ENCODE measurements around the gene ZNF521. TPM values are rescaled to one million over a fixed set of nuclear protein-coding genes. Genes with fewer than 3 reads are reported as not detected.

The ZNF521 gene
- total and polyA plus RNA-seq, 8 donors = 0.80 to 290 (median 11.1) TPM

DNA sequence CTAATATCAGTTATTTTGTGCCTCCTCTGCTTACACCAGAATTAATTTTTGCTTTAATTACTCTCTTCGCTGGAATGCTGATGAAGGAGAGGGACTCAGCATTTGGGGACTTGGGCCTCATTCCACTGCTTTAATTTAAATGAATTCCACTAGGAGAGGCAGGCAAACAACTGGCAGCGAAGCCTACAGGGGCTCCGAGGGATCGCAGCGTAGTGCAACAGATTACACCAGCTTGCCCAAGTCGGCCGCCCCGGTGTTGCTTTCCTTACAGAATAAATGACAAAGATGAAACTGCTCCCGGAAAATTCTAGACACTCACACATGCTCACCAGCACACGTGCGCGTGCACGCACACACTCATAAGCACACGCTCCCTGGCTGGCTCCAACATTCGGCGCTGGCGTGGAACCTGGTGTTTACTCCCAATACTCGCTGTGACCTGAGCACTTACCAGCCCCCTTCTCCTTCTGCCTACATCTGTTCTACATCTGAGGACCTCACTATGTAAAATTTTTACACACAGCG is 175.4 kb downstream of the ZNF521 start:
- H3K4me3 ChIP-seq = no peak overlapping the region
- TF ChIP-seq EP300 (IDR thresholded peaks at IDR 0.05) = no peak
- TF ChIP-seq, protein P1, sequence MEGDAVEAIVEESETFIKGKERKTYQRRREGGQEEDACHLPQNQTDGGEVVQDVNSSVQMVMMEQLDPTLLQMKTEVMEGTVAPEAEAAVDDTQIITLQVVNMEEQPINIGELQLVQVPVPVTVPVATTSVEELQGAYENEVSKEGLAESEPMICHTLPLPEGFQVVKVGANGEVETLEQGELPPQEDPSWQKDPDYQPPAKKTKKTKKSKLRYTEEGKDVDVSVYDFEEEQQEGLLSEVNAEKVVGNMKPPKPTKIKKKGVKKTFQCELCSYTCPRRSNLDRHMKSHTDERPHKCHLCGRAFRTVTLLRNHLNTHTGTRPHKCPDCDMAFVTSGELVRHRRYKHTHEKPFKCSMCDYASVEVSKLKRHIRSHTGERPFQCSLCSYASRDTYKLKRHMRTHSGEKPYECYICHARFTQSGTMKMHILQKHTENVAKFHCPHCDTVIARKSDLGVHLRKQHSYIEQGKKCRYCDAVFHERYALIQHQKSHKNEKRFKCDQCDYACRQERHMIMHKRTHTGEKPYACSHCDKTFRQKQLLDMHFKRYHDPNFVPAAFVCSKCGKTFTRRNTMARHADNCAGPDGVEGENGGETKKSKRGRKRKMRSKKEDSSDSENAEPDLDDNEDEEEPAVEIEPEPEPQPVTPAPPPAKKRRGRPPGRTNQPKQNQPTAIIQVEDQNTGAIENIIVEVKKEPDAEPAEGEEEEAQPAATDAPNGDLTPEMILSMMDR (IDR thresholded peaks at IDR 0.05) = no peak
- no peak for TF ChIP-seq POLR2A (IDR thresholded peaks at IDR 0.05)
- no peak for TF ChIP-seq POLR2AphosphoS5 (IDR thresholded peaks at IDR 0.05)
- H3K4me1 ChIP-seq = no peaks in the 10 kb centered on the region
- WGBS, 5 donors = 94 to 96% (median 95%) methylated on average over 15 to 19 of the region's 19 CpGs
- no peak overlapping the region for H3K27ac ChIP-seq
- no peaks in the 10 kb centered on the region for H3K27me3 ChIP-seq
- no peaks in the 10 kb centered on the region for H3K9me3 ChIP-seq
- no peaks in the 10 kb centered on the region for H3K36me3 ChIP-seq
- intact Hi-C loops (cut with DNase I; ENCODE audit: low total_unique reads) = no loop called here
- DNase-seq = no peak

DNA sequence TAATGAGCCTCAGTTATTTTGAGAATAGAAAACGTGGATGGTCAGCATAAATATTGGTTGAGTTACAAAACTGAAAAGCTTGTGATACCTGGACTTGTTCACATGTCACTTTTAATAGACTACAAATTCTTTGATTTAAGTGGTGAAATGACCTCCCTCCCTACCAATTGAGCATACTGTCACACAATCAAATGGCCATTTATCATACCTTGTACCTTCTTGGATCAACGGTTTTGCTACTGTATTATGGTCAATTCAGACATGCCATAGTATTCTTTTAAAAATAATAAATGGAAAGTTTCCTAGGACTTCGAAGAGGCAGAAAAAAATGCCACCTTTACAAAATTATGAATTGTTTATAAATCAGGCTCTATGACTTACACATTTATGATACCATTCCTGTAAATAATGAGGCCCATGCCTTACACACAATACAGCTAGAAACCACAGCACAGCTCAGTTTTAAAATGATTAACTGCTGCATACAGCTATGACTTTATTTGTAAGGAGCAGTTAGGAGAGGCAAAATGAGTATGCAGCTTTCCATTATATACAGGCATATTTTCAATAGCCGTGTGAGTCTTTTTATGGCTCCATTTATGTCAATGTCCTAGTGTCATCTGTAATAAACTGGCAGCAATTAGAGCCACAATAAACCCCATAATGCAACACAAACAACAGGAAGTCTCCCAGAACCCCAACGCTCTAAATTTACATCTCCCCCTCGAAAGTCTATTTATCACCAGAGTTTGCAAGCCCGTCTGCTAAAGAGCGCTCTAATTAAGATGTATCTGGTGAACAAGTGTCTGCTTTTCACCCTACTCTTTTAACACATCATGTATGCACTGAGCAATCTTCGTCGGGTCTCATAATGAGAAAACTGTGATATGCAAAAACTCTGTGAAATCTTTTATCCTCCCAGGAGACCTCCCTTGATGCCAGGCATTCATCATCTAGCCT is 176.1 kb downstream of the ZNF521 start:
- no peaks in the 10 kb centered on the region for H3K9me3 ChIP-seq
- 74 to 85% (median 81%) methylated on average over 10 of the region's 10 CpGs for WGBS, 5 donors

DNA sequence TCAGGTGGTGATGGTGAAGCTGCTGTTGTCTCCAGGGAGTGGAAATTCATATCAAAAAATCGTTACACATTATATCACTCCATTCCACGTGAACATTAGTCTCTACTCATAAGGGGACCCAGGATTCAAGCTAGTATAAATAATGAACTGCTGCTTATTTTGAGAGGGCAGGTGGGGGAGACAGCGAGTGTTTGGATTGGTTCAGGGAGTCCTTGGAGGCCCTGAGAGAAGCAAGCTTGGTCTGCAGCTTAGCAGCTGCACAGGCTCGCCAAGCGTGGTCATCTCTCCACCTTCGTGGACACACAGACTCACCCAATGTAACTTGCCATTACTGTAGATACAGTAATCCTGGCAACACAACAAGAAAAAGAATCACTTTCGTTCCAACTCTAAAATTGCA is 177.6 kb downstream of the ZNF521 start:
- no peaks in the 10 kb centered on the region for H3K36me3 ChIP-seq
- DNase-seq = no peak
- TF ChIP-seq EP300 (IDR thresholded peaks at IDR 0.05) = no peak
- TF ChIP-seq, protein P1 (IDR thresholded peaks at IDR 0.05) = no peak
- no peak for TF ChIP-seq POLR2A (IDR thresholded peaks at IDR 0.05)
- no peak for TF ChIP-seq POLR2AphosphoS5 (IDR thresholded peaks at IDR 0.05)
- H3K4me3 ChIP-seq = no peak overlapping the region
- H3K9me3 ChIP-seq = no peaks in the 10 kb centered on the region
- no peaks in the 10 kb centered on the region for H3K27me3 ChIP-seq
- H3K27ac ChIP-seq = no peak overlapping the region
- WGBS, 5 donors = 75 to 84% (median 83%) methylated on average over 7 of the region's 7 CpGs
- intact Hi-C loops (cut with DNase I; ENCODE audit: low total_unique reads) = no loop called here
- no peaks in the 10 kb centered on the region for H3K4me1 ChIP-seq

More for the DNA sequence above, 176.1 kb downstream of the ZNF521 start:
- no peak for TF ChIP-seq EP300 (IDR thresholded peaks at IDR 0.05)
- TF ChIP-seq, protein P1 (IDR thresholded peaks at IDR 0.05) = no peak
- no peak for TF ChIP-seq POLR2A (IDR thresholded peaks at IDR 0.05)
- no peak for TF ChIP-seq POLR2AphosphoS5 (IDR thresholded peaks at IDR 0.05)
- H3K27me3 ChIP-seq = no peaks in the 10 kb centered on the region
- H3K36me3 ChIP-seq = no peaks in the 10 kb centered on the region
- no peak overlapping the region for H3K4me3 ChIP-seq
- H3K27ac ChIP-seq = no peak overlapping the region
- no peak for DNase-seq
- intact Hi-C loops (cut with DNase I; ENCODE audit: low total_unique reads) = no loop called here
- H3K4me1 ChIP-seq = no peaks in the 10 kb centered on the region

DNA sequence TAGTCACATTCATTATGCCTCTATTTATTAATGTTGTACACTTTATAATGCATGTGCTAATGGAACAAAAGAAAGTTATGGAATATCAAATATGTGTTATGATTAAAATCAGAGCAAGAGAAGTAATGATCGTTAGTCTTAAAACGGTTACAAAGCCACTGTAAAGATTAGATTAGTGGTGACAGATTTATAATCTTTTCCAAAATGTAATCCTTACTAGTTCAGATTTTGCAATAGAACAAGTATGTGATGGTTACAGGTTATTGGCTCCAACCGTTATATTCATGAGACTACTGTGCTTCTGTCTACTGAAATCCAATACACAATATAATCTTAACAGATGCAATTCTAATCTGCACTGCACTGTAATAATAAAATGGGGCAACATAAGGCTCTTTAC is 180.6 kb downstream of the ZNF521 start:
- intact Hi-C loops (cut with DNase I; ENCODE audit: low total_unique reads) = no loop called here
- WGBS, 5 donors = 38 to 51% (median 43%) methylated on average over 3 of the region's 3 CpGs
- no peak overlapping the region for H3K4me3 ChIP-seq
- no peak overlapping the region for H3K27ac ChIP-seq
- DNase-seq = no peak
- no peaks in the 10 kb centered on the region for H3K4me1 ChIP-seq
- no peaks in the 10 kb centered on the region for H3K9me3 ChIP-seq
- H3K27me3 ChIP-seq = no peaks in the 10 kb centered on the region
- TF ChIP-seq, protein P1 (IDR thresholded peaks at IDR 0.05) = no peak
- no peak for TF ChIP-seq POLR2AphosphoS5 (IDR thresholded peaks at IDR 0.05)
- no peak for TF ChIP-seq POLR2A (IDR thresholded peaks at IDR 0.05)
- TF ChIP-seq EP300 (IDR thresholded peaks at IDR 0.05) = no peak
- no peaks in the 10 kb centered on the region for H3K36me3 ChIP-seq
